ENCODE measurements around the gene PSTPIP2.

GRCh38 chr18:45940724-45941123, 131.3 kb downstream of the PSTPIP2 start:
- TF ChIP-seq POLR2AphosphoS5 (IDR thresholded peaks at IDR 0.05) (no peak), POLR2A (IDR thresholded peaks at IDR 0.05) (no peak)

Measured in spleen (tissue), 3 donors.